Measurements from ENCODE around the gene CREG1. TPM values are rescaled to one million over a fixed set of nuclear protein-coding genes. Genes with fewer than 3 reads are reported as not detected.

Gene CREG1
- total RNA-seq, 1 experiment from 2014 or later = 7.7 TPM

GRCh38 chr1:167564612-167565270 is 11.2 kb upstream of the CREG1 start:
- CTCF ChIA-PET = interaction anchor here (0.6 kb wide), 1 partner anchor 44 kb away, joined by 3 read pairs; no protein-coding TSS in a partner anchor
- intact Hi-C loops (cut with micrococcal nuclease; ENCODE audit: unreplicated experiment) = no loop called here
- BruUV-seq (replicated peaks) = no TSS peak
- no peak for DNase-seq (ENCODE audit: low spot score)
- TF ChIP-seq CTCF (conservative IDR thresholded peaks at IDR 0.05; ENCODE audit: low read depth, low read length) (no peak), EZH2 (IDR thresholded peaks at IDR 0.05; ENCODE audit: borderline replicate concordance, low read depth, low read length, poor library complexity, severe bottlenecking) (no peak)
- Histone ChIP-seq H3K9me3 (ENCODE audit: low read depth, low read length, poor library complexity, severe bottlenecking) (no peaks in the 10 kb centered on the region), H3K27ac (ENCODE audit: low read depth, low read length, poor library complexity, severe bottlenecking) (no peak overlapping the region), H3K4me3 (ENCODE audit: low read depth, low read length, poor library complexity, severe bottlenecking) (no peak overlapping the region), H3K4me1 (ENCODE audit: insufficient read depth, low read length, poor library complexity, severe bottlenecking) (no peaks in the 10 kb centered on the region), H3K27me3 (replicated peaks; ENCODE audit: insufficient read depth, low read depth, low read length, poor library complexity) (no peaks in the 10 kb centered on the region), H3K36me3 (ENCODE audit: insufficient read depth, low read length, poor library complexity, severe bottlenecking) (no peaks in the 10 kb centered on the region)
- POLR2A ChIA-PET (ENCODE audit: low non-redundant PET) = no interaction called here

GRCh38 chr1:167563579-167564246 is 10.2 kb upstream of the CREG1 start:
- H3K27me3 ChIP-seq (replicated peaks; ENCODE audit: insufficient read depth, low read depth, low read length, poor library complexity) = no peaks in the 10 kb centered on the region
- DNase-seq (ENCODE audit: low spot score) = no peak
- no peaks in the 10 kb centered on the region for H3K36me3 ChIP-seq (ENCODE audit: insufficient read depth, low read length, poor library complexity, severe bottlenecking)
- ChIA-PET POLR2A (ENCODE audit: low non-redundant PET) (no interaction called here), CTCF (no interaction called here)
- no peak overlapping the region for H3K4me3 ChIP-seq (ENCODE audit: low read depth, low read length, poor library complexity, severe bottlenecking)
- no peak overlapping the region for H3K27ac ChIP-seq (ENCODE audit: low read depth, low read length, poor library complexity, severe bottlenecking)
- TF ChIP-seq CTCF (conservative IDR thresholded peaks at IDR 0.05; ENCODE audit: low read depth, low read length) (no peak), EZH2 (IDR thresholded peaks at IDR 0.05; ENCODE audit: borderline replicate concordance, low read depth, low read length, poor library complexity, severe bottlenecking) (no peak)
- BruUV-seq (replicated peaks) = no TSS peak
- no peaks in the 10 kb centered on the region for H3K9me3 ChIP-seq (ENCODE audit: low read depth, low read length, poor library complexity, severe bottlenecking)
- intact Hi-C loops (cut with micrococcal nuclease; ENCODE audit: unreplicated experiment) = no loop called here
- no peaks in the 10 kb centered on the region for H3K4me1 ChIP-seq (ENCODE audit: insufficient read depth, low read length, poor library complexity, severe bottlenecking)

GRCh38 chr1:167562702-167563101 is 9.1 kb upstream of the CREG1 start:
- H3K27ac ChIP-seq (ENCODE audit: low read depth, low read length, poor library complexity, severe bottlenecking) = no peak overlapping the region
- no peaks in the 10 kb centered on the region for H3K36me3 ChIP-seq (ENCODE audit: insufficient read depth, low read length, poor library complexity, severe bottlenecking)
- intact Hi-C loops (cut with micrococcal nuclease; ENCODE audit: unreplicated experiment) = no loop called here
- no peak for DNase-seq (ENCODE audit: low spot score)
- H3K4me1 ChIP-seq (ENCODE audit: insufficient read depth, low read length, poor library complexity, severe bottlenecking) = no peaks in the 10 kb centered on the region
- no peaks in the 10 kb centered on the region for H3K9me3 ChIP-seq (ENCODE audit: low read depth, low read length, poor library complexity, severe bottlenecking)
- H3K4me3 ChIP-seq (ENCODE audit: low read depth, low read length, poor library complexity, severe bottlenecking) = no peak overlapping the region
- ChIA-PET CTCF (no interaction called here), POLR2A (ENCODE audit: low non-redundant PET) (no interaction called here)
- TF ChIP-seq EZH2 (IDR thresholded peaks at IDR 0.05; ENCODE audit: borderline replicate concordance, low read depth, low read length, poor library complexity, severe bottlenecking) (no peak), CTCF (conservative IDR thresholded peaks at IDR 0.05; ENCODE audit: low read depth, low read length) (no peak)
- no TSS peak for BruUV-seq (replicated peaks)
- no peaks in the 10 kb centered on the region for H3K27me3 ChIP-seq (replicated peaks; ENCODE audit: insufficient read depth, low read depth, low read length, poor library complexity)

Measured in A673 (cell line).